Breast epithelium (tissue), 3 donors: ENCODE measurements around the gene SLC36A1.

ENCODE experiments used
- CTCF ChIP-seq, 3 donors: fragments of 450-650 bp; IDR thresholded peaks; one replicate each; pipeline ENCODE4 v1.5.1; 2016 to 2017; ENCODE audit warnings: antibody characterized with exemption in 3 of 3, mild to moderate bottlenecking in 3 of 3, moderate library complexity in 3 of 3
- POLR2A ChIP-seq: fragments of 450-650 bp; IDR thresholded peaks from one replicate; pipeline ENCODE4 v1.6.1; 2016; ENCODE audit warnings: antibody characterized with exemption, mild to moderate bottlenecking, moderate library complexity
- POLR2AphosphoS5 ChIP-seq, 3 donors: sonication (generic); formaldehyde crosslinking; IDR thresholded peaks; one replicate each; pipeline ENCODE4 v1.6.1; 2017; ENCODE audit warnings: antibody characterized with exemption in 3 of 3

DNA sequence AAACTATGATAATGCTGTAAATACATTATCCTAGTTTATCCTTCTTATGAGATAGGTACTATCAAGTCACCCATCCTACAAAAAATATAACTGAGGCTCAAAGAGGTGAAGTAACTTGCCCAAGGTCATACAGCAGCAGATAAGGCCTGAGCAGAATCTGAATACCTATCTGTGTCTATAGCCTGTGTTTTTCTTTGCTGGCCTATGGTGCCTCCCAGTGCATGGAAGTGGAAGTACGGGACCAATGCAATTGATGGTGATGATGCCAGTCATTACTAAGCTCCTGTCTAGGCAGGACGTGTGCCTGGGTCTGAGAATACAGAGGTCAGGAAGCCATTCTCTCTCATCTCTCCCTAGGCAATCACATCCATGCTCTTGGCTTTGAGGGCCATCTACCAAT lies 75.9 kb downstream of the SLC36A1 start:
- TF ChIP-seq CTCF (IDR thresholded peaks at IDR 0.05) = peak in 2 of 3 donors; percentile 15 to 25
- TF ChIP-seq POLR2AphosphoS5 (IDR thresholded peaks at IDR 0.05) = no peak
- no peak for TF ChIP-seq POLR2A
